Progenitor cell of endocrine pancreas (in vitro differentiated cells): ENCODE data around the gene C3orf20. TPM values are rescaled to one million over a fixed set of nuclear protein-coding genes. Genes with fewer than 3 reads are reported as not detected.

Experiments
- DNase-seq: peaks from one replicate; pipeline ENCODE4 v3.0.0; 2021; ENCODE audit warnings: low spot score; ENCODE audit not compliant: unreplicated experiment
- H3K27ac Mint-ChIP-seq: 2 replicates; pipeline ENCODE4 v1.8.0; 2021; ENCODE audit warnings: mild to moderate bottlenecking, moderate library complexity, mixed read lengths
- H3K27me3 Mint-ChIP-seq: 2 replicates; pipeline ENCODE4 v1.8.0; 2021; ENCODE audit warnings: mixed read lengths
- H3K36me3 Mint-ChIP-seq: 2 replicates; pipeline ENCODE4 v1.8.0; 2022; ENCODE audit warnings: mixed read lengths; ENCODE audit not compliant: insufficient read depth
- H3K4me1 Mint-ChIP-seq: 2 replicates; pipeline ENCODE4 v1.8.0; 2021; ENCODE audit warnings: low read depth, mixed read lengths
- H3K4me3 Mint-ChIP-seq: 2 replicates; pipeline ENCODE4 v1.8.0; 2021; ENCODE audit warnings: low read depth, mild to moderate bottlenecking, moderate library complexity, mixed read lengths
- H3K9me3 Mint-ChIP-seq: 2 replicates; pipeline ENCODE4 v1.8.0; 2021; ENCODE audit warnings: low read depth, mixed read lengths
- CTCF ChIP-seq: fragments of 200-600 bp; sonication (generic); IDR thresholded peaks from one replicate; pipeline ENCODE4 v1.5.0; 2021; ENCODE audit warnings: antibody characterized with exemption, mild to moderate bottlenecking; ENCODE audit not compliant: unreplicated experiment
- long read RNA-seq: library from polyadenylated mRNA; unstranded; transcript quantifications from one replicate; pipeline ENCODE4 v2.0.0, GENCODE V29; 2020
- total RNA-seq: library from RNA; stranded (reverse); gene quantifications from 2 replicates; pipeline ENCODE4 v1.2.1, GENCODE V29; 2021

Gene C3orf20
- 0.13 and 0.19 TPM in 2 replicates for total RNA-seq
- long read RNA-seq: 0 reads

GRCh38 chr3:14674841-14675240, at the start of gene C3orf20:
C3orf20 (plus strand) TSS chr3:14675141; CDS start chr3:14682714, 7,573 bp downstream.
- TF ChIP-seq CTCF: no peak
- Mint-ChIP-seq H3K27ac (no peak within 1 kb of the TSS), H3K4me3 (no peak within 1 kb of the TSS), H3K36me3 (peaks cover 11% of the 10 kb centered on the region), H3K4me1 (peaks cover 3% of the 10 kb centered on the region), H3K9me3 (no peaks in the 10 kb centered on the region), H3K27me3 (no peaks in the 10 kb centered on the region)
- DNase-seq: no peak

- Mint-ChIP-seq H3K9me3 (no peaks in the 10 kb centered on the region), H3K4me3 (no peak overlapping the region), H3K36me3 (no peaks in the 10 kb centered on the region), H3K4me1 (peaks cover 31% of the 10 kb centered on the region), H3K27me3 (no peaks in the 10 kb centered on the region), H3K27ac (no peak overlapping the region)
- DNase-seq: no peak
- TF ChIP-seq CTCF: no peak
These were observed 49.5 kb upstream of the C3orf20 start for GRCh38 chr3:14625443-14625842.

GRCh38 chr3:14627815-14628214, 47.1 kb upstream of the C3orf20 start:
- Mint-ChIP-seq H3K27me3 (no peaks in the 10 kb centered on the region), H3K4me1 (peaks cover 22% of the 10 kb centered on the region), H3K36me3 (no peaks in the 10 kb centered on the region), H3K27ac (no peak overlapping the region), H3K4me3 (no peak overlapping the region), H3K9me3 (no peaks in the 10 kb centered on the region)
- DNase-seq: no peak
- no peak for TF ChIP-seq CTCF

GRCh38 chr3:14628406-14628805, 46.5 kb upstream of the C3orf20 start:
- Mint-ChIP-seq H3K27me3 (no peaks in the 10 kb centered on the region), H3K36me3 (no peaks in the 10 kb centered on the region), H3K4me3 (no peak overlapping the region), H3K9me3 (no peaks in the 10 kb centered on the region), H3K4me1 (peaks cover 19% of the 10 kb centered on the region), H3K27ac (no peak overlapping the region)
- DNase-seq: no peak
- no peak for TF ChIP-seq CTCF

- DNase-seq: no peak
- H3K27ac Mint-ChIP-seq: no peak overlapping the region
These were observed 44.4 kb upstream of the C3orf20 start for GRCh38 chr3:14630404-14631100.

More at GRCh38 chr3:14630404-14631100, 44.4 kb upstream of the C3orf20 start:
- Mint-ChIP-seq H3K27me3 (peaks cover 2% of the 10 kb centered on the region), H3K4me3 (no peak overlapping the region), H3K4me1 (peaks cover 20% of the 10 kb centered on the region), H3K36me3 (no peaks in the 10 kb centered on the region), H3K9me3 (no peaks in the 10 kb centered on the region)
- TF ChIP-seq CTCF: no peak
